Measurements from ENCODE around the gene AUP1.

Gene AUP1

GRCh38 chr2:74511104-74511989, 18.2 kb downstream of the AUP1 start:
- no peak for DNase-seq

DNA sequence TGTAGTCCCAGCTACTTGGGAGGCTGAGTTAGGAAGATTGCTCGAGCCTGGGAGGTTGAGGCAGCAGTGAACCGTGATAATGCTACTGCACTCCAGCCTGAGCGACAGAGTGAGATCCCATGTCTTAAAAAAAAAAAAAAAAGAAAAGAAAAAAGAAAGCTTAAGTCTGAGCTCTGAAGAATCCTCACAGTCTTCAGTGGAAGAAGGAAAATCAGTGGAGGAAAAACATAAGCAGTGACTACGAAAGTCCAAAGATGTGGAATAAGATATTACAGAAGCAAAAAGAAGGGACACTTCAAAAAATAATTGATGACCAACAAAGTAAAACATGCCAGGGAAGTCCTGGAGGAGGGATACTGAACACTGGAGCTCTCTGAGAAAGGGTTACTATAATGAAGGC, 19.2 kb downstream of the AUP1 start:
- DNase-seq, result no peak

DNA sequence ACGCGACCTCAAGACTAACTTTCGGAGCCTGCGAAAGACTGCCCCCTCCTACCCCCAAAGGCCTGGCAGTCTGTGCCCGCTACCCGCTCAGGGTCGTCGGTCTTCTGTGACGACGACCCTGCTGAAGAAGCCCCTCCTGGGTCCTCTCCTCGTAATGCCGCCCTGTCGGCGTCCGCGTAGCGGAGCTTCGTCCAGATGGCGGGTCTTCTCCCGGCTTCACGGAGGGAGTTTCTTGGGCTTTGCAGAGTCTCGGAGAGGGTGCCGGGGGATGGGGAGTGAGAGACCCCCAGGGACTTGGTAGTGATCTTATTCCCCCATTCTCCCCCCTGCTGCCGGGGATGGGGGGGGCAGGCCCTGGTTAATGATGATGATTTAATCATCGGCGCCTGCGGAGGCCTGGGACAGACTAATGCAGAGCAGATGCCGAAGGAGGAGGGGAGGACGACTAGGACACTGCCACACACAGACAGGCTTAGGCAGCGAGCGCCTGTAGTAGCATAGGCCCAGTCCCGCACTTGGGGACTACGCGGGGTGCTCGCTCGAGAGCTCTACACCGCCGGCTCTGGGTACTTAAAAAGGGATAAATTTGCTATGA, 21.5 kb downstream of the AUP1 start:
- DNase-seq, result no peak

GRCh38 chr2:74507145-74507925, 22.2 kb downstream of the AUP1 start, which contains the start of gene PCGF1:
PCGF1 (minus strand) TSS chr2:74507695; CDS start chr2:74507668, 27 bp downstream.
- peak; percentile 44 for DNase-seq

- DNase-seq, result no peak
Observed at GRCh38 chr2:74505448-74506246, 23.9 kb downstream of the AUP1 start.

DNA sequence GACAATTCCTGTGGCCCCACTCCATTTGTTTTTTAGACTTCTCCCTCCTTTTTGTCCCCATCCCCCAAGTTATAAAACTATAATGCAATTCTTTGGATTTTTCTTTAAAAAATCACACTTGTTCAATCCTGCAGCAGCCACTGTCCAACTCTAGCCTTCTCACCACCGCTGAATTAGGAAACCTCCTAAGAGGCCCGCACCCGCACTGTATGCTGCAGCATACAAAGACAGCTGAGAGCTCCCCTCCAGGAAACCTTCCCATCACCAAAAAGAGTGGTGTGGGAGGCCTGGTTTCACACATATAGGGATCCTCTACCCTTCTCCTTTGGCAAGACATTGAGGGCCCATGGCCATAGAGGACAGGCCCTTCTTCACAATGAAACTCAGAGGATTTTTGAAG, 24.9 kb downstream of the AUP1 start:
- DNase-seq, result no peak

GRCh38 chr2:74503506-74504475, 25.7 kb downstream of the AUP1 start:
- DNase-seq, result no peak

DNA sequence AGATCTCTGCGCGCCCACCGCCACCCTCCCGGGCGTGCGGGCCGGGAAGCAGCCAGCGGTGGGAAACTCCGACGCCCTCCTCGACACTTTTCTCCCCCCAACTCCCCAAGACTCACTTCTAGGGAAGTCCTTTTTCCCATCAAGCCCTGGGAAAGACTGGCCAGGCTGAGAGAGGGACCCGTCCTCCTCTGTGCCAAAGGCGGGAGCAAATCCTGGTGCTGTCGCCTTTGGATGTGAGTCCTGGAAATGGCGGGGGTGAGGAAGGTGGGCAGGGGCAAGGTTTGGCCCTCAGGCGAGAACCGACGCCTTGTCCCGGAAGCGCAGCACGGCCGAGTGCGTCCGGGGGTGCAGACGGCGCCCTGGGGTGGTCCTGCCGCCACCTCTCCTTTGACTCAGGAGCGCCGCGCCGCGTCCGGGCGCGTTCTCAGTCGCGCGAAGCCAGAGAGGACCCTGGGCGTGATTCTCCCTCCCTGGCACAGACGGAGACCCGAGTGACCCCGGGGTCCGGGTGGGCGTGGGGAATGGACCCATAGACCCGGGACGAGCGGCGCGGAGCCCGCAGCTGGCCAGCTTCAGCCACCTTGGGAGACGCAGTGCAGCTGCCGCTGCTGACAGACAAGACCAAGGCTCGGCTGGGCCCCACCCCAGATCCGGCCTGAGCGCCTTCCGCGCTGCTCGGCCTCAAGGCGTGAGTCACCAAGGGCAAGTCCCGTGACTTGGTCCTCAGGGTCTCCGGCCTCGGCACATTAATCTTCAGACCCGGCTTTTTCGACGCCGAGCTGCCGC, 26.6 kb downstream of the AUP1 start:
- DNase-seq, result peak; percentile 64

- DNase-seq, result no peak
Observed at GRCh38 chr2:74502147-74502719, 27.3 kb downstream of the AUP1 start.

DNA sequence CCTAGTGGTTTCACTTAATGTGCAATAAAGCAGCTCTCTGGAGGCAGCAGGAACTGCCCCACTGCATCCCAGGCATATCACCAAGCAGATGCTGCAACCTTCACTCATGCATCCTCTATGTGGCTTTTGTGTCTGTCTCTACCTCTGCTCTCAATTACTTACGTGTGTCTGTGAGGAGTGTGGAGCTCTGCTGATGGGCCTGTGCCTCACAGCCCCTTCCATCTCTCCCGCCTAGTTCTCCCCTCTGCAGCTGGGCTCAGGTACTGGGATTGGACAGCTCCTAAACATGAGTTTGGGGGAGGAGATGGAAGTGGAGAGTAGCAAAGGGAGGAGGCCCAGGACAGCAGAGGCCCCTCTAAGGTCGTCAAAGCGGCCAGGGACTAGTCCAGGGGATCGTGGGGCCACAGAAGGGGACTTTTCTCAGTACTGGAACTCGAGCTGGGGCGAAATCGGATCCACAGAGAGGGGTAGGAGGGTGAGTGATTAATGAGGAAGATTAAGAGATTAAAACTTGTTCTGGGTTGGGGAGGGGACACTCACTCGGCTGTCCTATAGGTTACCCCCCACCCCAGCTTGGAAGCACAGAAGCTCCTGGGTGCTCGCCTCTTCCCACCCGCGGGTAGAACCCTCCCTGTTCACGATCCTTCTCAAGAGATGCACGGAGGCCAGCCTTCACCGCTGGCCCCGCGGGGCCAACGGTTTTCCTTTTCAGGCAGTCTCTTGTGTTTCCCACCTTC, 28.0 kb downstream of the AUP1 start:
- no peak for DNase-seq

DNA sequence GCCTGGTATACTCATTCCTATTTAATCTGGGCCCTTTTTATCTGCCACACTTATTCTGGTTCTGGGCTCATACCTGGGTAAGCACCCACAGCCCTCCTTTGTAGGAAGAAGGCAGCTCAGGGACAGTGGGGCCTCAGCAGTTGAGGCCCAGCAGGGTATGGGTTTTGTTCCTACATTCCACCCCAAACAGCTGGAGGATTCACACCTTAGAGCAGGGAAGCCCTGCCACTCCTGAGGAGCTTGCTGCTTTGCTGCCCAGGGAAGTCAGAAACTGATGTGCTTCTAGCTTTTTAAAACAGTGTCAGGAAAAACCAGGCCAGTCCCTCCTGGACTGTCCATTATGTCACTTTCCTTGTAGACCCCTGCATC, 28.9 kb downstream of the AUP1 start:
- no peak for DNase-seq

DNA sequence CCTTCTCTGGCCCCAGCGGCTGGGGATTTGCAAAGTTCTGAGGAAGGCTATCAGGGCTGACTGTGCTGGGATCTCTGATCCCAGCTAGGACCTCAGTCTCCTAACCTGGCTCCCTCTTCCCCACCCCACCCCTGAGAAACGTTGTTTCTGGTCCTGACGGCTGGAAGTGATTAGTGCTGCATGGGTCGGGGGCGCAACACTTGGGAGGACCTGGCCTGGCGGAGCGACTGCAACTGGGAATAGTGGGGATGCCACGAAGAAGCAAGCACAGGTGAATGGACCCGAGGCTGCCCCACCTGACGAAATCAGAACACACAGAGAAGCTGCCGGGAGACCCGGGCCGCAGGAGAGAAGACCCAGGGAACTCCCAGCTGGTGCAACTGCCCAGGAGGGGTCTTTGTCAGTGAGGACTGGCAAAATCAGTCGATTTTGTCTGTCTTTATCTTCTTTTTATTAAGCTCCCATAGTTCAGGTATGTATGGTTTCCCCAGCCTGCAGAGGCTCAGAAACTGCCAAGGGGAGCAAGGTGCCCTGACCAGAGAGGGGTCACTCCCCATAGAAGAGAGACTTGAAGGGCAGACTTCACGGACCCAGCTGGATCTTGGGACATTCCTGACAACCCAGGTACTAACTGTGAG, 29.4 kb downstream of the AUP1 start:
- DNase-seq, result no peak

- no peak for DNase-seq
Observed at GRCh38 chr2:74499267-74499939, 30.1 kb downstream of the AUP1 start, which contains the start of gene LBX2. LBX2 (minus strand) TSS chr2:74499603; CDS start chr2:74499537, 66 bp downstream.

- no peak for DNase-seq
Observed at GRCh38 chr2:74498500-74499266, 30.8 kb downstream of the AUP1 start.

- DNase-seq, result no peak
Observed at GRCh38 chr2:74497777-74498499, 31.6 kb downstream of the AUP1 start.

GRCh38 chr2:74496997-74497776, 32.3 kb downstream of the AUP1 start:
- DNase-seq, result no peak

Measured in cortex of kidney (tissue), 1 donor.